ENCODE data around the gene RANBP9.

RANBP9 gene

GRCh38 chr6:13576017-13576416, 135.6 kb downstream of the RANBP9 start:
- ATAC-seq: no peak
- TF ChIP-seq TSHZ2 (CRISPR knock-in tag; IDR thresholded peaks at IDR 0.05): no peak
- no peak for TF ChIP-seq ISL1 (CRISPR knock-in tag; IDR thresholded peaks at IDR 0.05)
- TF ChIP-seq, protein P1, sequence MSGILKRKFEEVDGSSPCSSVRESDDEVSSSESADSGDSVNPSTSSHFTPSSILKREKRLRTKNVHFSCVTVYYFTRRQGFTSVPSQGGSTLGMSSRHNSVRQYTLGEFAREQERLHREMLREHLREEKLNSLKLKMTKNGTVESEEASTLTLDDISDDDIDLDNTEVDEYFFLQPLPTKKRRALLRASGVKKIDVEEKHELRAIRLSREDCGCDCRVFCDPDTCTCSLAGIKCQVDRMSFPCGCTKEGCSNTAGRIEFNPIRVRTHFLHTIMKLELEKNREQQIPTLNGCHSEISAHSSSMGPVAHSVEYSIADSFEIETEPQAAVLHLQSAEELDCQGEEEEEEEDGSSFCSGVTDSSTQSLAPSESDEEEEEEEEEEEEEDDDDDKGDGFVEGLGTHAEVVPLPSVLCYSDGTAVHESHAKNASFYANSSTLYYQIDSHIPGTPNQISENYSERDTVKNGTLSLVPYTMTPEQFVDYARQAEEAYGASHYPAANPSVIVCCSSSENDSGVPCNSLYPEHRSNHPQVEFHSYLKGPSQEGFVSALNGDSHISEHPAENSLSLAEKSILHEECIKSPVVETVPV (CRISPR knock-in tag; IDR thresholded peaks at IDR 0.05): no peak
- TF ChIP-seq ESRRG (CRISPR knock-in tag; IDR thresholded peaks at IDR 0.05): no peak
- no peak for TF ChIP-seq TCF4 (CRISPR knock-in tag; IDR thresholded peaks at IDR 0.05; ENCODE audit: borderline replicate concordance)
- TF ChIP-seq ZNF8 (CRISPR knock-in tag; IDR thresholded peaks at IDR 0.05): no peak
- no peak for TF ChIP-seq ZFP3 (CRISPR knock-in tag; IDR thresholded peaks at IDR 0.05)
- TF ChIP-seq ZNF565 (CRISPR knock-in tag; conservative IDR thresholded peaks at IDR 0.05; ENCODE audit: low read depth): no peak
- TF ChIP-seq BACH2 (CRISPR knock-in tag; IDR thresholded peaks at IDR 0.05; ENCODE audit: borderline replicate concordance): no peak
- TF ChIP-seq, protein P2, sequence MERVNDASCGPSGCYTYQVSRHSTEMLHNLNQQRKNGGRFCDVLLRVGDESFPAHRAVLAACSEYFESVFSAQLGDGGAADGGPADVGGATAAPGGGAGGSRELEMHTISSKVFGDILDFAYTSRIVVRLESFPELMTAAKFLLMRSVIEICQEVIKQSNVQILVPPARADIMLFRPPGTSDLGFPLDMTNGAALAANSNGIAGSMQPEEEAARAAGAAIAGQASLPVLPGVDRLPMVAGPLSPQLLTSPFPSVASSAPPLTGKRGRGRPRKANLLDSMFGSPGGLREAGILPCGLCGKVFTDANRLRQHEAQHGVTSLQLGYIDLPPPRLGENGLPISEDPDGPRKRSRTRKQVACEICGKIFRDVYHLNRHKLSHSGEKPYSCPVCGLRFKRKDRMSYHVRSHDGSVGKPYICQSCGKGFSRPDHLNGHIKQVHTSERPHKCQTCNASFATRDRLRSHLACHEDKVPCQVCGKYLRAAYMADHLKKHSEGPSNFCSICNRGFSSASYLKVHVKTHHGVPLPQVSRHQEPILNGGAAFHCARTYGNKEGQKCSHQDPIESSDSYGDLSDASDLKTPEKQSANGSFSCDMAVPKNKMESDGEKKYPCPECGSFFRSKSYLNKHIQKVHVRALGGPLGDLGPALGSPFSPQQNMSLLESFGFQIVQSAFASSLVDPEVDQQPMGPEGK (CRISPR knock-in tag; IDR thresholded peaks at IDR 0.05; ENCODE audit: borderline replicate concordance): no peak
- TF ChIP-seq RARB (CRISPR knock-in tag; IDR thresholded peaks at IDR 0.05): no peak
- TF ChIP-seq SNAI2 (CRISPR knock-in tag; IDR thresholded peaks at IDR 0.05): no peak
- TF ChIP-seq PPARA (CRISPR knock-in tag; IDR thresholded peaks at IDR 0.05; ENCODE audit: borderline replicate concordance): no peak
- no peak for TF ChIP-seq ZNF70 (CRISPR knock-in tag; IDR thresholded peaks at IDR 0.05)
- no peak for TF ChIP-seq ZFP30 (CRISPR knock-in tag; IDR thresholded peaks at IDR 0.05)

DNA sequence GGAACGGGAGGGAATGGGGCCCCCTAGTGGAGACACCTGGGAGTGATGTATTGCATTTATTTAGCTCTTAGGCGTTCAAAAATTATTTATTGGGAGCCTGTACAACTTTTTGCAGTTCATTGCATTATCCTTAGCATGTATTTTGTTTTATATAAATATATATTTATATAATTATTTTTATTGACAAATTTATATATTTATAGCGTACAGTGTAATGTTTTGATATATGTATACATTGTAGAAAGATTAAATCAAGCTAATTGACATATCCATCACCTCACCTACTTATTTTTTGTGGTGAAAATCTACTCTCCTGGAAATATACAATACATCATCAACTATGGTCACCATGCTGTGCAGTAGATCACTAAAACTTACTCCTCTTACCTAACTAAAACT, 136.3 kb downstream of the RANBP9 start:
- TF ChIP-seq ZNF70 (CRISPR knock-in tag; IDR thresholded peaks at IDR 0.05) (no peak), ZFP3 (CRISPR knock-in tag; IDR thresholded peaks at IDR 0.05) (no peak), PPARA (CRISPR knock-in tag; IDR thresholded peaks at IDR 0.05; ENCODE audit: borderline replicate concordance) (no peak), ISL1 (CRISPR knock-in tag; IDR thresholded peaks at IDR 0.05) (no peak), CSDC2 (CRISPR knock-in tag; IDR thresholded peaks at IDR 0.05) (no peak), ZC3H10 (CRISPR knock-in tag; IDR thresholded peaks at IDR 0.05) (no peak), ARNTL (CRISPR knock-in tag; IDR thresholded peaks at IDR 0.05; ENCODE audit: borderline replicate concordance, low read depth) (no peak), TCF4 (CRISPR knock-in tag; IDR thresholded peaks at IDR 0.05; ENCODE audit: borderline replicate concordance) (no peak), ZFP30 (CRISPR knock-in tag; IDR thresholded peaks at IDR 0.05) (no peak), SNAI2 (CRISPR knock-in tag; IDR thresholded peaks at IDR 0.05) (no peak)
- TF ChIP-seq, protein P3, sequence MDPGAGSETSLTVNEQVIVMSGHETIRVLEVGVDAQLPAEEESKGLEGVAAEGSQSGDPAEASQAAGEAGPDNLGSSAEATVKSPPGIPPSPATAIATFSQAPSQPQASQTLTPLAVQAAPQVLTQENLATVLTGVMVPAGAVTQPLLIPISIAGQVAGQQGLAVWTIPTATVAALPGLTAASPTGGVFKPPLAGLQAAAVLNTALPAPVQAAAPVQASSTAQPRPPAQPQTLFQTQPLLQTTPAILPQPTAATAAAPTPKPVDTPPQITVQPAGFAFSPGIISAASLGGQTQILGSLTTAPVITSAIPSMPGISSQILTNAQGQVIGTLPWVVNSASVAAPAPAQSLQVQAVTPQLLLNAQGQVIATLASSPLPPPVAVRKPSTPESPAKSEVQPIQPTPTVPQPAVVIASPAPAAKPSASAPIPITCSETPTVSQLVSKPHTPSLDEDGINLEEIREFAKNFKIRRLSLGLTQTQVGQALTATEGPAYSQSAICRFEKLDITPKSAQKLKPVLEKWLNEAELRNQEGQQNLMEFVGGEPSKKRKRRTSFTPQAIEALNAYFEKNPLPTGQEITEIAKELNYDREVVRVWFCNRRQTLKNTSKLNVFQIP (CRISPR knock-in tag; IDR thresholded peaks at IDR 0.05; ENCODE audit: borderline replicate concordance, low read depth): no peak
- TF ChIP-seq, protein P2 (CRISPR knock-in tag; IDR thresholded peaks at IDR 0.05; ENCODE audit: borderline replicate concordance): no peak
- TF ChIP-seq, protein P4, sequence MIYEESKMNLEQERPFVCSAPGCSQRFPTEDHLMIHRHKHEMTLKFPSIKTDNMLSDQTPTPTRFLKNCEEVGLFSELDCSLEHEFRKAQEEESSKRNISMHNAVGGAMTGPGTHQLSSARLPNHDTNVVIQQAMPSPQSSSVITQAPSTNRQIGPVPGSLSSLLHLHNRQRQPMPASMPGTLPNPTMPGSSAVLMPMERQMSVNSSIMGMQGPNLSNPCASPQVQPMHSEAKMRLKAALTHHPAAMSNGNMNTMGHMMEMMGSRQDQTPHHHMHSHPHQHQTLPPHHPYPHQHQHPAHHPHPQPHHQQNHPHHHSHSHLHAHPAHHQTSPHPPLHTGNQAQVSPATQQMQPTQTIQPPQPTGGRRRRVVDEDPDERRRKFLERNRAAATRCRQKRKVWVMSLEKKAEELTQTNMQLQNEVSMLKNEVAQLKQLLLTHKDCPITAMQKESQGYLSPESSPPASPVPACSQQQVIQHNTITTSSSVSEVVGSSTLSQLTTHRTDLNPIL (CRISPR knock-in tag; IDR thresholded peaks at IDR 0.05; ENCODE audit: low read depth): no peak
- no peak for ATAC-seq

Measured in SK-N-SH treated with all-trans-retinoic acid at 6 μM for 48 hours (cell line).